ENCODE data around the gene UCK1.
A peak's percentile ranks its signal among the peaks of the same experiment; 100 is the strongest.

UCK1 gene

GRCh38 chr9:131511416-131511815 is 19.6 kb downstream of the UCK1 start:
- TF ChIP-seq CTCF (IDR thresholded peaks at IDR 0.05; ENCODE audit: low read depth, low read length) = no peak
- DNase-seq (ENCODE audit: extremely low read depth, low read depth) = no peak

DNA sequence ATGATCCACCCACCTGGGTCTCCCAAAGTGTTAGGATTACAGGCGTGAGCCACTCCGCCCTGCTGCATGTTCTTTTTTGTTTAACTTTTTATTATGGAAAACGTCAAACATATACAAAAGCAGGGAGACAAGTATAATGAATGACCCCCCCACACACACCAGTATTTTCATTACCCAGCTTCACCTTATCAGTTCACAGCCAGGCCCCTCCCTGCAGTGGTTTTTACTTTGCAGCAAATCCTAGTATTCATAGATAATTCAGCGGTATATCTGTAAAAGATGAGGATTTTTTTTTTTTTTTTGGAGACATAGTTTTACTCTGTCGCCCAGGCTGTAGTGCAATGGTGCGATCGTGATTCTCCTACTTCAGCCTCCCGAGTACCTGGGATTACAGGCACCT is 26.1 kb downstream of the UCK1 start:
- DNase-seq (ENCODE audit: extremely low read depth, low read depth) = no peak
- TF ChIP-seq CTCF (IDR thresholded peaks at IDR 0.05; ENCODE audit: low read depth, low read length) = no peak

DNA sequence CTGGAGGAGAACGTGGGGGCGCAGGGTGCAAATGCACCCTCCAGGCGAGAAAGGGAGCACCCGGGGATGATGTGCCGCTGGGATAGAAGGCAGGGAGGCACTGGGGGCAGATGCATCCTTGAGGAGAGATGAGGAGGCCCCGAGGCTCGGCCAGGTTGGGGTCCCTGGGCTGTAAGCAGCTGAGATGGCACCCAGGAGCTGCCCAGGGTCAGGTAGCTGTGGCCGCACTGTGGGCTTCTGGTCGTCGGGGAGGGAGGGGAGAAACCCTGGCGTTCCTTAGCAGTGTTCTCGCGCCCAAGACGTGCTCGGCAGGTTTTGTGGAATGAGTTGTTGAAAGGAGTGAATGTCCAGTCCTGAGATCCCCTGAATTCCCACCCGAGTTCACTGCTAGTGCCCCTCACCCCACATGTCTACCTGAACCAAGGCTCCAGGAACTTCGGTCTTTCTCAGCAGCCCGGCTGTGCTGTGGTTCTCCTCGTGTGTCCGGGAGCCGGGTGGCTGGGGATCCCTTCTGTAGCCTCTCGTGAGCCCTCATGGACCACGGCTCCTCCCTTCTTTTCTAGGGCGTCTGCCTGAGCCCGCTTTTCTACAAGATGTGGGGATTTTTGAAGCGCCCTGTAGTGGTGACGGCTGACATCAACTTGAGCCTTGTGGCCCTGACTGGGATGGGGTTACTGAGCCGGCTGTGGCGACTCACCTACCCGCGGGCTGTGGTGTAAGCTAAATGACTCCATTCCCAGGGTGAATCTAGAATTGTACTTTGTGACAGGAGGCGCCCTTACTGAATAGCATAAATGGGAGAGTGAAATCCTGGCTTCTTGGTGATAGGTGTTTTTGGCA is 27.2 kb downstream of the UCK1 start:
- TF ChIP-seq CTCF (IDR thresholded peaks at IDR 0.05; ENCODE audit: low read depth, low read length) = peak; percentile 3

DNA sequence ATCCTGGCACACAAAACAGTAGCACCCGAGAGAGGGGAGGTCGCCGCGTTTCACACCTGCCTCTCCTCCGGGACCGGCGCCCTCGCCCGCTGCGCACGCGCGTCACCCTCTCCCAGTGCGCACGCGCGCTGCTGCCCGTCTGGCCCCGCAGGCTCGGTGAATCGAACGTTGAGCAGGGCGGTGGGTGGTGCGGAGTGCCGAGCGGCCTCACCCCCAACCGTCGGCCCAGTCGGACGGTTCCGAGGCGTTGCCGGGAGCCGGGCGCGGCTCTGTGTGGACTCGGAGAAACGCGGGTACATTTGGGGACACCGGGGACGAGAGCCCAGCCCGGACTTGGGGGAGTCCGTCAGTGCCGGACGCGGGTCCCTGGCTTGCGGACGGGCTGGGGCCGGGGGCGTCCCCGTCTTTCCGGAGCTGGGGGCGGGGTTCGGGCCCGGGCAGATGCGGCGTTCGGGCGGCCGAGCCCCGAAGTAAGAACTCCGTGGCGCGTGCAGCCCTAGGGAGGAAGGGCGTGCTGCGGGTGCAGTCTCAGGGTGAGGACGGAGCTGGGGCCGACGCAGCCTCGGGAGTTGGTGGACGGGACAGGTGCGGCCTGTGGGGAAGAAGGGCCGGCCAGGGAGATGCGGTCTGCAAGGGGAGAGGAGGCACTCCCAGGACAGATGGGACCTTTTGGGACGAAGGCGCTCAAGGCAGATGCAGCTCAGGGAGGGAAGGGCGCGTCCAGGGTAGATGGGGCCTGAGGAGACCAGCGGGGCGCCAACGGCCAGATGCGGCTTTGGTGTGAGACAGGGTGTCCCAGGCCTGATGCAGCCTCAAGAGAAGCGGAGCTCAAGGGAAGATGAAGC is 28.1 kb downstream of the UCK1 start, which contains the start of gene POMT1:
POMT1 (plus strand) TSS at position 138 of the 845 bp plus-strand sequence. CDS start 1,301 bp downstream, outside the sequence.
- peak; percentile 49 for DNase-seq (ENCODE audit: extremely low read depth, low read depth)
- no peak for TF ChIP-seq CTCF (IDR thresholded peaks at IDR 0.05; ENCODE audit: low read depth, low read length)

More for the DNA sequence above, 27.2 kb downstream of the UCK1 start:
- no peak for DNase-seq (ENCODE audit: extremely low read depth, low read depth)

DNA sequence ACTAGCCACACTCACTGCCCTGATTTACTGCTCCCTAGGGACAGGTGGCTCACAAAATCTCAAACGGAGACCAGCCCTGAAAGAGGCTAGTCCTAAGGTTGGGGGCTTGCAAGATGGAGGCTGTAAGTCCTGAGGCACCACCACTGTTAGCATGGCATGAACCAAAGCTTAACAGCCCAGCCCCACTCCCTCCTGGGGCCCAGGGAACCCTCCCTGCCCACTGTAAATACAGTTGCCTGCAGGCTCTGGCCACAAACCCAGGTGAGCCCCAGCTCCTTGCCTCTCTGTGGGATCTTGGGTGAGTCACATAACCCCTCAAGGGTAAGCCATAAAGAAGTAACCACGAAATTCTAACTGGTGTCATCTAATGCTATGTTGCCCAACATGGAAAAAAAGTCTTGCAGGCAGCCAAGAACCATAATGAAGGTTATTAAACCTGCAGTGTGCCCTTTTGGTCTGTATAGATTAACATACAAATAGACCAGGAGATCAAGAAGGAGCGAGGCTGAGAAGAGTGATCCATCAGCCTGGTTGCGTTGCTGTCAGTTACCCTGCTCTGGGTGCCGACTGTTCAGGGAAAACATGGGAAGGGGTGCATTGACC is 30.0 kb downstream of the UCK1 start:
- no peak for TF ChIP-seq CTCF (IDR thresholded peaks at IDR 0.05; ENCODE audit: low read depth, low read length)
- no peak for DNase-seq (ENCODE audit: extremely low read depth, low read depth)

GRCh38 chr9:131500377-131500776 is 30.7 kb downstream of the UCK1 start:
- no peak for DNase-seq (ENCODE audit: extremely low read depth, low read depth)

More at GRCh38 chr9:131500377-131500776, 30.7 kb downstream of the UCK1 start:
- TF ChIP-seq CTCF (IDR thresholded peaks at IDR 0.05; ENCODE audit: low read depth, low read length) = no peak
